HCT116 (cell line): Measurements from ENCODE around the gene FCHSD2. TPM values are rescaled to one million over a fixed set of nuclear protein-coding genes. Genes with fewer than 3 reads are reported as not detected.

Experiments
- ATAC-seq: fragments of 200-7000 bp; cut with Tn5 transposase; 2 replicates; pipeline ENCODE4 v1.9.1; 2020; ENCODE audit warnings: mild to moderate bottlenecking, moderate library complexity
- BruUV-seq: library from RNA; stranded (reverse); fragments of 400-500 nt; replicated peaks from 2 replicates; lab custom pipeline; 2021; lab: Mats Ljungman, UMichigan
- CTCF ChIA-PET: fragments of 300-600 bp; sonication (Branson Sonifier 250); formaldehyde crosslinking; loops from one replicate; lab custom pipeline; 2021; ENCODE audit warnings: antibody characterized with exemption; lab: Charles Lee
- POLR2A ChIA-PET: fragments of 300-600, 350-600 bp; sonication (Branson Sonifier 250); formaldehyde crosslinking; loops from one replicate; lab custom pipeline; 2021; ENCODE audit warnings: antibody characterized with exemption; lab: Charles Lee
- RAD21 ChIA-PET, 2 experiments: fragments of 300-600 bp; sonication (Branson Sonifier 250); formaldehyde crosslinking; loops; one replicate each; lab custom pipeline; 2023; ENCODE audit warnings: low total read pairs in 2 of 2; ENCODE audit not compliant: uncharacterized antibody in 2 of 2, unreplicated experiment in 2 of 2, low non-redundant PET in 1 of 2; lab: Charles Lee
- DNase-seq: peaks from one replicate; pipeline ENCODE4 v3.0.0-alpha.2; 2010; ENCODE audit warnings: low read depth, low spot score
- H2AFZ ChIP-seq: fragments of 200-600 bp; shearing (Covaris generic), sonication (generic); 2 replicates; pipeline ENCODE4 v1.6.1; 2017; ENCODE audit warnings: low read depth, mixed run types, mixed read lengths, antibody characterized with exemption, low read length; ENCODE audit not compliant: poor library complexity, severe bottlenecking
- H3K27ac ChIP-seq: 2 replicates; pipeline ENCODE4 v1.5.1; 2012; ENCODE audit warnings: low read depth, low read length
- H3K27me3 ChIP-seq: fragments of 200-600 bp; sonication (generic); 2 replicates; pipeline ENCODE4 v1.6.1; 2016; ENCODE audit warnings: mixed run types, low read length, mixed read lengths; ENCODE audit not compliant: insufficient read depth
- H3K36me3 ChIP-seq, 2 experiments: fragments of 200-500 bp in 1 of 2; fragments of 200-600 bp in 1 of 2; sonication (Bioruptor generic) in 1 of 2; sonication (generic) in 1 of 2; 2 replicates each; pipeline versions ENCODE4 v1.5.1 to v1.6.1; 2014 to 2016; ENCODE audit warnings: low read length in 2 of 2, inconsistent platforms in 1 of 2, mixed read lengths in 1 of 2, mixed run types in 1 of 2; ENCODE audit not compliant: insufficient read depth in 2 of 2, control insufficient read depth in 1 of 2
- H3K4me1 ChIP-seq, 2 experiments: fragments of 200-600 bp in 1 of 2; sonication (generic) in 1 of 2; 2 replicates each; pipeline versions ENCODE4 v1.5.1 to v1.6.1; 2012 to 2017; ENCODE audit warnings: low read length in 2 of 2, inconsistent platforms in 1 of 2, mild to moderate bottlenecking in 1 of 2, mixed read lengths in 1 of 2, mixed run types in 1 of 2, moderate library complexity in 1 of 2; ENCODE audit not compliant: insufficient read depth in 2 of 2, control insufficient read depth in 1 of 2
- H3K4me2 ChIP-seq: fragments of 200-600 bp; sonication (generic); 2 replicates; pipeline ENCODE4 v1.6.1; 2017; ENCODE audit warnings: mixed run types, low read length, mixed read lengths
- H3K4me3 ChIP-seq, 2 experiments: fragments of 200-600 bp in 1 of 2; sonication (generic) in 1 of 2; replicated peaks in 1 of 2; 2 replicates each; pipeline ENCODE4 v1.5.1; 2011 to 2016; ENCODE audit warnings: low read length in 2 of 2, control low read depth in 1 of 2, low read depth in 1 of 2, mild to moderate bottlenecking in 1 of 2, mixed read lengths in 1 of 2, mixed run types in 1 of 2
- H3K79me2 ChIP-seq: fragments of 200-600 bp; sonication (generic); 2 replicates; pipeline ENCODE4 v1.6.1; 2017; ENCODE audit warnings: mild to moderate bottlenecking, mixed run types, low read length, moderate library complexity, mixed read lengths; ENCODE audit not compliant: insufficient read depth
- H3K9ac ChIP-seq: fragments of 200-600 bp; sonication (generic); 2 replicates; pipeline ENCODE4 v1.6.1; 2016; ENCODE audit warnings: low read length, mixed read lengths
- H3K9me2 ChIP-seq: fragments of 200-600 bp; sonication (generic), shearing (Covaris generic); 2 replicates; pipeline ENCODE4 v1.6.1; 2017; ENCODE audit warnings: mixed run types, mild to moderate bottlenecking, moderate library complexity; ENCODE audit not compliant: insufficient read depth
- H3K9me3 ChIP-seq, 2 experiments: fragments of 200-500 bp in 1 of 2; fragments of 200-600 bp in 1 of 2; sonication (Bioruptor generic) in 1 of 2; sonication (generic) in 1 of 2; 2 replicates each; pipeline ENCODE4 v1.6.1; 2014 to 2017; ENCODE audit warnings: low read length in 2 of 2, mixed read lengths in 2 of 2, inconsistent platforms in 1 of 2, low read depth in 1 of 2, mild to moderate bottlenecking in 1 of 2, mixed run types in 1 of 2, moderate library complexity in 1 of 2; ENCODE audit not compliant: control insufficient read depth in 1 of 2, insufficient read depth in 1 of 2
- H4K20me1 ChIP-seq: fragments of 200-600 bp; sonication (generic), shearing (Covaris generic); 2 replicates; pipeline ENCODE4 v1.6.1; 2017; ENCODE audit warnings: mixed run types, mild to moderate bottlenecking, moderate library complexity; ENCODE audit not compliant: insufficient read depth
- ATF3 ChIP-seq: IDR thresholded peaks from 2 replicates; pipeline ENCODE4 v1.6.1; 2012
- CBX3 ChIP-seq: IDR thresholded peaks from 2 replicates; pipeline ENCODE4 v1.6.1; 2012; ENCODE audit warnings: low read depth
- CEBPB ChIP-seq: IDR thresholded peaks from 2 replicates; pipeline ENCODE4 v1.6.1; 2012; ENCODE audit warnings: low read depth
- CTCF ChIP-seq, 3 experiments: fragments of 200-600 bp in 1 of 3; sonication (generic) in 1 of 3; IDR thresholded peaks in 2 of 3; conservative IDR thresholded peaks in 1 of 3; 2 replicates each; pipeline ENCODE4 v1.5.1; 2012 to 2017; ENCODE audit warnings: low read depth in 2 of 3, low read length in 2 of 3, antibody characterized with exemption in 1 of 3, borderline replicate concordance in 1 of 3, control low read depth in 1 of 3, mild to moderate bottlenecking in 1 of 3, mixed read lengths in 1 of 3, mixed run types in 1 of 3, moderate library complexity in 1 of 3; ENCODE audit not compliant: insufficient read depth in 1 of 3
- EGR1 ChIP-seq: IDR thresholded peaks from 2 replicates; pipeline ENCODE4 v1.6.1; 2012; ENCODE audit warnings: low read depth
- ELF1 ChIP-seq: IDR thresholded peaks from 2 replicates; pipeline ENCODE4 v1.6.1; 2012; ENCODE audit warnings: low read depth, borderline replicate concordance
- EZH2phosphoT487 ChIP-seq: fragments of 200-600 bp; IDR thresholded peaks from 2 replicates; pipeline ENCODE4 v1.6.1; 2018; ENCODE audit warnings: antibody characterized with exemption, borderline replicate concordance
- FOSL1 ChIP-seq: IDR thresholded peaks from 2 replicates; pipeline ENCODE4 v1.6.1; 2012; ENCODE audit warnings: low read depth
- JUND ChIP-seq: IDR thresholded peaks from 2 replicates; pipeline ENCODE4 v1.6.1; 2012
- POLR2A ChIP-seq: IDR thresholded peaks from 2 replicates; pipeline ENCODE4 v1.7.0; 2011; ENCODE audit warnings: borderline replicate concordance; ENCODE audit not compliant: insufficient read depth, insufficient read length; ENCODE audit errors: extremely low read depth
- RAD21 ChIP-seq: IDR thresholded peaks from 2 replicates; pipeline ENCODE4 v1.6.1; 2012; ENCODE audit warnings: low read depth, mild to moderate bottlenecking
- SIN3A ChIP-seq: IDR thresholded peaks from 2 replicates; pipeline ENCODE4 v1.6.1; 2012; ENCODE audit warnings: low read depth
- SP1 ChIP-seq: IDR thresholded peaks from 2 replicates; pipeline ENCODE4 v1.6.1; 2012; ENCODE audit warnings: low read depth
- SRF ChIP-seq: IDR thresholded peaks from 2 replicates; pipeline ENCODE4 v1.6.1; 2012; ENCODE audit warnings: low read depth
- TCF7L2 ChIP-seq: IDR thresholded peaks from 2 replicates; pipeline ENCODE4 v1.7.0; 2011; ENCODE audit warnings: borderline replicate concordance, inconsistent platforms; ENCODE audit not compliant: insufficient read depth, insufficient read length; ENCODE audit errors: extremely low read depth
- ZFX ChIP-seq: fragments of 450-650 bp; IDR thresholded peaks from 2 replicates; pipeline ENCODE4 v1.6.1; 2017
- ZNF274 ChIP-seq: fragments of 200-500 bp; sonication (Bioruptor generic); IDR thresholded peaks from 2 replicates; pipeline ENCODE4 v1.6.1; 2014; ENCODE audit warnings: mild to moderate bottlenecking, low read depth, low read length, inconsistent platforms
- intact Hi-C: fragments of 100-400 bp; cut with micrococcal nuclease; formaldehyde crosslinking; loops from 2 replicates; pipeline ENCODE4 v1.10.0; 2022
- total RNA-seq: library from RNA; stranded (reverse); gene quantifications from one replicate; pipeline ENCODE4 v1.2.1, GENCODE V29; 2021; ENCODE audit not compliant: unreplicated experiment
- TF ChIP-seq, protein P1 (sequence below): IDR thresholded peaks from 2 replicates; pipeline ENCODE4 v1.6.1; 2011; ENCODE audit warnings: mild to moderate bottlenecking, low read length, moderate library complexity; ENCODE audit not compliant: insufficient replicate concordance; ENCODE audit errors: extremely low read depth
- TF ChIP-seq, protein P2 (sequence below): IDR thresholded peaks from 2 replicates; pipeline ENCODE4 v1.6.1; 2012
- TF ChIP-seq, protein P3 (sequence below): IDR thresholded peaks from 2 replicates; pipeline ENCODE4 v1.6.1; 2012; ENCODE audit warnings: low read depth

The FCHSD2 gene
- total RNA-seq, 1 experiment from 2014 or later, result 15.0 TPM

GRCh38 chr11:73017024-73017751 lies 124.9 kb downstream of the FCHSD2 start:
- no peak for ATAC-seq

More at GRCh38 chr11:73017024-73017751, 124.9 kb downstream of the FCHSD2 start:
- Histone ChIP-seq H3K79me2 (no peaks in the 10 kb centered on the region), H3K27me3 (no peaks in the 10 kb centered on the region), H3K4me2 (no peak overlapping the region), H3K9ac (no peak overlapping the region), H2AFZ (no peak overlapping the region), H3K36me3 (no peaks in the 10 kb centered on the region), H3K4me3 (no peak overlapping the region), H4K20me1 (no peaks in the 10 kb centered on the region), H3K4me1 (no peaks in the 10 kb centered on the region), H3K9me3 (no peaks in the 10 kb centered on the region), H3K27ac (no peak overlapping the region), H3K9me2 (no peaks in the 10 kb centered on the region)
- intact Hi-C loops, result no loop called here
- no TSS peak for BruUV-seq
- ChIA-PET RAD21 (no interaction called here), POLR2A (no interaction called here), CTCF (no interaction called here)
- TF ChIP-seq TCF7L2 (no peak), EZH2phosphoT487 (no peak), SRF (no peak), CTCF (IDR thresholded peaks at IDR 0.05 in 2 of 3, conservative IDR thresholded peaks at IDR 0.05 in 1 of 3; ENCODE audit: borderline replicate concordance in 1 of 3, insufficient read depth in 1 of 3, low read depth in 2 of 3, low read length in 2 of 3) (no peak), JUND (no peak), CEBPB (no peak), CBX3 (no peak), ZNF274 (no peak), RAD21 (no peak), ELF1 (no peak), POLR2A (no peak), EGR1 (no peak), FOSL1 (no peak), ATF3 (no peak), SP1 (no peak), ZFX (no peak), SIN3A (no peak)
- TF ChIP-seq, protein P1, sequence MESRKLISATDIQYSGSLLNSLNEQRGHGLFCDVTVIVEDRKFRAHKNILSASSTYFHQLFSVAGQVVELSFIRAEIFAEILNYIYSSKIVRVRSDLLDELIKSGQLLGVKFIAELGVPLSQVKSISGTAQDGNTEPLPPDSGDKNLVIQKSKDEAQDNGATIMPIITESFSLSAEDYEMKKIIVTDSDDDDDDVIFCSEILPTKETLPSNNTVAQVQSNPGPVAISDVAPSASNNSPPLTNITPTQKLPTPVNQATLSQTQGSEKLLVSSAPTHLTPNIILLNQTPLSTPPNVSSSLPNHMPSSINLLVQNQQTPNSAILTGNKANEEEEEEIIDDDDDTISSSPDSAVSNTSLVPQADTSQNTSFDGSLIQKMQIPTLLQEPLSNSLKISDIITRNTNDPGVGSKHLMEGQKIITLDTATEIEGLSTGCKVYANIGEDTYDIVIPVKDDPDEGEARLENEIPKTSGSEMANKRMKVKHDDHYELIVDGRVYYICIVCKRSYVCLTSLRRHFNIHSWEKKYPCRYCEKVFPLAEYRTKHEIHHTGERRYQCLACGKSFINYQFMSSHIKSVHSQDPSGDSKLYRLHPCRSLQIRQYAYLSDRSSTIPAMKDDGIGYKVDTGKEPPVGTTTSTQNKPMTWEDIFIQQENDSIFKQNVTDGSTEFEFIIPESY, result no peak
- TF ChIP-seq, protein P2, sequence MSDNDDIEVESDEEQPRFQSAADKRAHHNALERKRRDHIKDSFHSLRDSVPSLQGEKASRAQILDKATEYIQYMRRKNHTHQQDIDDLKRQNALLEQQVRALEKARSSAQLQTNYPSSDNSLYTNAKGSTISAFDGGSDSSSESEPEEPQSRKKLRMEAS, result no peak
- TF ChIP-seq, protein P3, sequence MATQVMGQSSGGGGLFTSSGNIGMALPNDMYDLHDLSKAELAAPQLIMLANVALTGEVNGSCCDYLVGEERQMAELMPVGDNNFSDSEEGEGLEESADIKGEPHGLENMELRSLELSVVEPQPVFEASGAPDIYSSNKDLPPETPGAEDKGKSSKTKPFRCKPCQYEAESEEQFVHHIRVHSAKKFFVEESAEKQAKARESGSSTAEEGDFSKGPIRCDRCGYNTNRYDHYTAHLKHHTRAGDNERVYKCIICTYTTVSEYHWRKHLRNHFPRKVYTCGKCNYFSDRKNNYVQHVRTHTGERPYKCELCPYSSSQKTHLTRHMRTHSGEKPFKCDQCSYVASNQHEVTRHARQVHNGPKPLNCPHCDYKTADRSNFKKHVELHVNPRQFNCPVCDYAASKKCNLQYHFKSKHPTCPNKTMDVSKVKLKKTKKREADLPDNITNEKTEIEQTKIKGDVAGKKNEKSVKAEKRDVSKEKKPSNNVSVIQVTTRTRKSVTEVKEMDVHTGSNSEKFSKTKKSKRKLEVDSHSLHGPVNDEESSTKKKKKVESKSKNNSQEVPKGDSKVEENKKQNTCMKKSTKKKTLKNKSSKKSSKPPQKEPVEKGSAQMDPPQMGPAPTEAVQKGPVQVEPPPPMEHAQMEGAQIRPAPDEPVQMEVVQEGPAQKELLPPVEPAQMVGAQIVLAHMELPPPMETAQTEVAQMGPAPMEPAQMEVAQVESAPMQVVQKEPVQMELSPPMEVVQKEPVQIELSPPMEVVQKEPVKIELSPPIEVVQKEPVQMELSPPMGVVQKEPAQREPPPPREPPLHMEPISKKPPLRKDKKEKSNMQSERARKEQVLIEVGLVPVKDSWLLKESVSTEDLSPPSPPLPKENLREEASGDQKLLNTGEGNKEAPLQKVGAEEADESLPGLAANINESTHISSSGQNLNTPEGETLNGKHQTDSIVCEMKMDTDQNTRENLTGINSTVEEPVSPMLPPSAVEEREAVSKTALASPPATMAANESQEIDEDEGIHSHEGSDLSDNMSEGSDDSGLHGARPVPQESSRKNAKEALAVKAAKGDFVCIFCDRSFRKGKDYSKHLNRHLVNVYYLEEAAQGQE, result no peak
- no peak for DNase-seq
